GM10266 (cell line): Measurements from ENCODE around the gene BANF1.
A peak's percentile ranks its signal among the peaks of the same experiment; 100 is the strongest.

Experiments used
- DNase-seq: peaks from one replicate; pipeline ENCODE4 v3.0.0; 2012; ENCODE audit errors: extremely low spot score
- CTCF ChIP-seq: IDR thresholded peaks from 2 replicates; pipeline ENCODE4 v1.5.1; 2012; ENCODE audit warnings: mild to moderate bottlenecking, low read depth; ENCODE audit not compliant: control insufficient read depth, insufficient read depth; ENCODE audit errors: missing control alignments

BANF1 gene

DNA sequence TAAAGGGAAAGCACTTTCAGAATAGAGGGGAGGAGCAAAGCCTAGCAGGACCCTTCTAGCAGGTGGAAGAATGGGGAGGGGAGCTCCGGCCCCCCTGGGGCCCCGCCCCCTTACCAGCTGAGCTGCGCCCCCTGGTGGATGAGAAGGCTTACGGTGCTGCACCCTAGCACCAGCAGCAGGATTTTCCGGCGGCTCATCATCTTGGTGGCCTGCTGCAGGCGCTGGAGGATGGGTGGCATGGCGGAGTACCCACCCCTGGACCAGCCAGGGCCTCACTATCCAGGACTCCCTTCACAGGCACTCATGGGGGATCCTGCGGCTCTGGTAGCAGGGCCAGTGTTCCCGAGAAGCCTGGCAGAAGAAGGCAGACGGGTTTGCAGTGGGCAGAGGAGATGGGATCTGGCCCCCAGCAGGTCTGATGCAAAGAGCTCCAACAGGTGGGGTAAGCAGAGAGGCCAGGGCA is 42.9 kb downstream of the BANF1 start:
- TF ChIP-seq CTCF = peak; percentile 93
- peak; percentile 95 for DNase-seq

DNA sequence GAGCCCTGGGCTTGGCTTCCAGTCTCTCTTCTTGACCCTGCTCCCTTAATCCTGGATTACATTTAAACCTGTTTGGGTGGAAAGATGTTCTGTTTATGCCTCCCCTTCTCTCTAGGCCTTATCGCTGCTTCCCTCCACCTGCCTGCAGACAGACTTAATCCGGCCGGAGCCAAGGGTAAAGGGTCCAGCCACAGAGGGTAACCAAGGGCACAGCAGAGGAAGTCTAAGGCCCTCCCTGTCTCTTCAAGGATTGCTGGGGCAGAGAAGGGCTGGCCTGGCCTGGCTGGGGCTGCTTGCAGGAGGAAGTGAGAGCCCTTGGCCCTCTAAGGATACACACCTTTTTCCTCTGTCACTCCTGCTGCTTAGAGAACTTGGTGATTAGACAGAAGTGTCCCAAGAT is 44.6 kb downstream of the BANF1 start:
- no peak for DNase-seq
- no peak for TF ChIP-seq CTCF

DNA sequence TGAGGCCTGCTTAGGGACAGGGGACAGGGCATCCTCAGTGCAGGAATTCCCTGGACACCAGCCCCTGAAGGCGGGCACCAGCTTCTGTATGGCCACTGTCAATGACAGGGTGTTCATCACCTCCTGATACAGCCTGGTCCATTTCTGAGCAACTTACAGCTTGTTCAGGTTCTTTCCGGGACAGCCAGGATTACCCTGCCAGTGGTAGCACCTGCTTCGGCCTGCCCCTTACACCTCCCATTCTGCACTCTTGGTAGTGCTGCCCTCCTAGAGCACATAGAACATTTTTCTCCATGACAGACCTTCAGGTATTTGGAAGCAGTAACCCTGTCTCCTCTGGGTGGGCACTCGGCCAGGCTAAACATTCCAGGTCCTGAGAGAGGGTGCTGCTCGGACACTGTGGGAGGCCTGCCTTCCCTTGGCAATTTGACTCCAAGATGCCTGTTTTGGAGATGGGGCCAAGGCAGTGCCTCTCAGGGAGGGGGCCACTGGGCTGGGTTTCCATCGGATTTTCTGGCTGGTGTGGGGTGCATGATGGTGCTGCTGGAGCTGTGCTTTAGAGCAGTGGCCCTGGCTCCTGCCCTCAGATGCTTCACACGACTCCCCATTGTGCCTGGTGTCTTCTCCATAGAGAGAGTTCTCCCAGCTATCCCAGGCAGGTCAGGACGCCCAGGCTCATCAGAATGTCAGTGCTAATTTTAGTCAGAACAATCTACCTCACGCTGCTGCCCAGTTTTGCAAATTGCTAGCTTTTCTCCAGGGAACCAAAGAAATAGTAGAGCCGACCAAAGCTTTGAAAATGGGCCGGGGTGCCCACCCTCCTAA is 45.5 kb downstream of the BANF1 start:
- TF ChIP-seq CTCF = no peak
- DNase-seq = no peak

DNA sequence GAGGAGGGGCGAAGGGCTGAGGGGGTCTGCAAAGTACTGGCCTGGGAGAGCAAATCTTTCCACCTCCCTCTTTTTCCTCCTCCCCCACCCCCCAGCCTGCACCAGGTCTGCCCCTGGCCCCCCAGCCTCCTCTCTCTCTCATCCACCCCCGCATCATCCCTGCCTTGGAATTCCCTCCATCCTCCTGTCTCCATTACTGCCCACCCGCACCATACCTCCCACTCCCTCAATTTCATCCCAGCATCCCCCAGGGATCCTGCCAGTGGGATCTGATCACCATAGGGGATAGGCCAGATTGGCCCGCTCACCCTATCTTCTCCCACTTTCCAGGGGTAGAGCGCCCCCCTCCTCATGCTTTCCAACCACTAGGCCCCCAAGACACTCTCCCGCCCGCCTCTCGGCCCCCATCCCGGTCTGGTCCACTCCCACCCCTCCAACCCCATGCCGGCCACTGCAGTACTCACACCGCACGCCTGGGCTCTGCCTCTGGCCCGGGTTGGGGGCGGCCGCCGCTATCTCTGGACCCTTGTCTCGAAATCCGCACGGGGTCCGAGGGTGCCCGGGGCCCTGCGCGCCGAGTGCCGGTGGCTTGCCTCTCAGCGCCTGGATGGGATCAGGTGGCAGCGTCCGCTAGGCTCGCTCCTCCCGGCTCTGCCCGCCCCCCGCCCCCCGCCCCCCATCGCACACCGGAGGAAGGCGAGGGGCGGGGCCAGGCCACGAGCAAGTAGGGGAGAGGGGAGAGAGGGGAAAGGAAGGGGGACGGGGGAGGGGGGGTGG is 46.4 kb downstream of the BANF1 start, which contains the start of gene GAL3ST3:
Gene GAL3ST3 (minus strand): TSS at position 615 of the 777 bp plus-strand sequence. CDS start 3,746 bp downstream, outside the sequence.
- TF ChIP-seq CTCF = no peak
- DNase-seq = no peak

DNA sequence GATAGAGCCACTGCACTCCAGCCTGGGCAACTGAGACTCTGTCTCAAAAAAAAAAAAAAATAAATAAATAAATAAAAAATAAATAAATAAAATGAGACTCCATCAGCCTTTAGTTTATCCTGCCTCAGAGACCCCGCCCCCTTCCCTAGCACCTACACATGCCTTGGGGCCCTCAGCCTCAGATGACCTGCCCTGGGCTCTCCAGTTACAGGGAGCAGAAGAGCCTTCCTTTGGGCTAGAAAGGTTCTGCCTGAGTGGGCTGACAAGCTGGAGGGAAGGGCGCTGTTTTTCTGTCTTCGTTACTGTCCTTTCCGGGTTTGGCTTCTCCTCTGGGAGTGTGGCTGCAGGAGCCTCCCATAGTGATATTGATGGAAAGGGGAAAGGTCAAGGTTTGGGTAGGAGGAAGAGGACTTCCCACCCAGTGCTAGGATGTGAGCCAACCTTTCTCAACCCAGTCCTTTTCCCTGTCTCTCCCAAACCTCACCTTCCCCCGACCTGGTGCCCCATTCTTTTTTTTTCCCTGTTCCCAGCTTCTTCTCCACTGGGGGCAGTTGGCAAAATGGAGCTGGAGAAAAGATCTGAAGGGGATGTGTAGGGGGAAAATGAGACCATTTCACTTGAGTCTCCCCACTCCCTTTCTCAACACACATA is 48.4 kb downstream of the BANF1 start:
- DNase-seq = no peak
- TF ChIP-seq CTCF = no peak

DNA sequence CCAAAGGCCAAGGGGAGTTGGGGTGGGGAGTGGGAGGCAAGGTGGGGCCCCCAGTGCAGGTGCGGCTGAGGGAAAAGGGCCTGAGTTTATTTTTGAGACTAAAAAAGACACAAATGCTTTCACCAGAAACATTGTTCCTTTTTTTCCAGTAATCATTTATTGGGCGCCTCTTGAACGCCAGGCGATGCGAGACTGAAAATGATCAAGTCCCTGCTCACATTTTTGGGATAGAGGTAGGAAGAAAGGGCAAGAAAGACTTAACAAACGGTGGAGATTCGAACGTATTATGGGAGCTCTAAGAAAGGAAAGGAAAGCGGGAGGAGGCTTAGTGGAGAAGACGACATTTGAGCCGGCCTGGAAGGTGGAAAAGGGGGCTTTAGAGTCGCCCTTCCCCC is 49.1 kb downstream of the BANF1 start:
- DNase-seq = no peak
- TF ChIP-seq CTCF = no peak
